Measurements from ENCODE around the gene CCNJ. TPM values are rescaled to one million over a fixed set of nuclear protein-coding genes. Genes with fewer than 3 reads are reported as not detected.

CCNJ gene
- total and polyA plus RNA-seq, 2 of the 13 experiments (the other 11 are each of a cell fraction or from before 2014, with no cell fraction given) = 14.1 to 21.5 TPM

DNA sequence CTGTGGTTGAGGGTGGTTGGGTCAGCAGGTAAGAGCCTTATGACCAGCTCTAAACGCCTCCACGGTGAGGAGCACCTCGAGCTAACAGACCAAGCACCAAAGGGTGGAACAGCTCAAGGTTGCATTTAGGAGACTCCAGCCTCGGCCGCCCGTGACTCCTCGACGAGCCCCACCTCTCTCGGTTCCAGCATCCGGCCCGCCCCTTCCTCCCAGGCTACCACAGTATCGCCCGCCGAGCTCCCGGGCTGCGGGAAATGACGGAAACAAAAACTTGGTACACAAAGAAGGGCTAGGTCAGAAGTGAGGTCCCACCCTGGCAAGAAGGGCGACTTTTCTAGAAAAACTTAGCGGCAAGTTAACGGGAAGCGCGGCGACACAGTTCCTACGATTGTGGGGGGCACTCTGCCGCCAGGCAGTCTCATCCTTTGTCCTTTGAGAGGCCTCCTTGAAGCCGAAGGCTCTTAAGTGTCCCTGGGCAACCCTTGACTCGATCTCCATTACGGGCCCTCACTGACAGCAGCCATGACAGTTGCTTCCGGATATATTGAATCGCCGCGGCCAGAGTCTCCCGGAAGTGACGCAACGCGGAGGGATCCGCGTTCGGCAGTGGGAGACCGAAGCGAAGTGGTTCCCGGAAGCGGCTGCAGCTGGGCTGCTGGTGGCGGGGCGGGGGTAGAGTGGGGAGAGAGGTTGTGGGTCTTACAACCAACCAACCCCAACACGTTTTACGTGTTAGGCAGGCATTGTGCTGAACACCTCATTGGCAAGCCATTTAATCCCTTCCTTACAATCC, 46.5 kb downstream of the CCNJ start (continued):
- TF ChIP-seq, protein P1, sequence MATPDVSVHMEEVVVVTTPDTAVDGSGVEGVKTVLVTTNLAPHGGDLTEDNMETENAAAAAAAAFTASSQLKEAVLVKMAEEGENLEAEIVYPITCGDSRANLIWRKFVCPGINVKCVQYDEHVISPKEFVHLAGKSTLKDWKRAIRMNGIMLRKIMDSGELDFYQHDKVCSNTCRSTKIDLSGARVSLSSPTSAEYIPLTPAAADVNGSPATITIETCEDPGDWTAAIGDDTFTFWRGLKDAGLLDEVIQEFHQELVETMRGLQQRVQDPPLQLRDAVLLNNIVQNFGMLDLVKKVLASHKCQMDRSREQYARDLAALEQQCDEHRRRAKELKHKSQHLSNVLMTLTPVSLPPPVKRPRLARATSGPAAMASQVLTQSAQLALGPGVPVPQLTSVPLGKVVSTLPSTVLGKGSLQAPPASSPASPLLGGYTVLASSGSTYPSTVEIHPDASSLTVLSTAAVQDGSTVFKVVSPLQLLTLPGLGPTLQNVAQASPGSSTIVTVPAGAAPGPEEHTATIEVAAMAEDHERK (CRISPR knock-in tag; IDR thresholded peaks at IDR 0.05; ENCODE audit: low read depth) = no peak
- no peak for TF ChIP-seq NFE2L2 (IDR thresholded peaks at IDR 0.05; ENCODE audit: low read length)
- peak; percentile 45; the same call in 1 of the 2 replicates for TF ChIP-seq ZNF337 (CRISPR knock-in tag; IDR thresholded peaks at IDR 0.05; ENCODE audit: borderline replicate concordance, low read depth)
- no peak for TF ChIP-seq ZNF292 (CRISPR knock-in tag; IDR thresholded peaks at IDR 0.05; ENCODE audit: borderline replicate concordance, low read depth)
- TF ChIP-seq MYNN (CRISPR knock-in tag; IDR thresholded peaks at IDR 0.05; ENCODE audit: low read depth) = no peak
- TF ChIP-seq ZNF652 (CRISPR knock-in tag; IDR thresholded peaks at IDR 0.05; ENCODE audit: borderline replicate concordance, low read depth) = 0 out of 2 replicates have a peak, but pooled peaks have one; percentile 12
- peak; percentile 40; the same call in 1 of the 2 replicates for TF ChIP-seq ZNF670 (CRISPR knock-in tag; IDR thresholded peaks at IDR 0.05; ENCODE audit: borderline replicate concordance)
- no peak for TF ChIP-seq RARG (CRISPR knock-in tag; IDR thresholded peaks at IDR 0.05; ENCODE audit: low read depth)
- no peak for TF ChIP-seq SP4 (CRISPR knock-in tag; IDR thresholded peaks at IDR 0.05)
- TF ChIP-seq, protein P2, sequence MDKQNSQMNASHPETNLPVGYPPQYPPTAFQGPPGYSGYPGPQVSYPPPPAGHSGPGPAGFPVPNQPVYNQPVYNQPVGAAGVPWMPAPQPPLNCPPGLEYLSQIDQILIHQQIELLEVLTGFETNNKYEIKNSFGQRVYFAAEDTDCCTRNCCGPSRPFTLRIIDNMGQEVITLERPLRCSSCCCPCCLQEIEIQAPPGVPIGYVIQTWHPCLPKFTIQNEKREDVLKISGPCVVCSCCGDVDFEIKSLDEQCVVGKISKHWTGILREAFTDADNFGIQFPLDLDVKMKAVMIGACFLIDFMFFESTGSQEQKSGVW (CRISPR knock-in tag; IDR thresholded peaks at IDR 0.05; ENCODE audit: borderline replicate concordance) = no peak
- TF ChIP-seq KDM4B (CRISPR knock-in tag; IDR thresholded peaks at IDR 0.05) = peak; percentile 92
- TF ChIP-seq, protein P3, sequence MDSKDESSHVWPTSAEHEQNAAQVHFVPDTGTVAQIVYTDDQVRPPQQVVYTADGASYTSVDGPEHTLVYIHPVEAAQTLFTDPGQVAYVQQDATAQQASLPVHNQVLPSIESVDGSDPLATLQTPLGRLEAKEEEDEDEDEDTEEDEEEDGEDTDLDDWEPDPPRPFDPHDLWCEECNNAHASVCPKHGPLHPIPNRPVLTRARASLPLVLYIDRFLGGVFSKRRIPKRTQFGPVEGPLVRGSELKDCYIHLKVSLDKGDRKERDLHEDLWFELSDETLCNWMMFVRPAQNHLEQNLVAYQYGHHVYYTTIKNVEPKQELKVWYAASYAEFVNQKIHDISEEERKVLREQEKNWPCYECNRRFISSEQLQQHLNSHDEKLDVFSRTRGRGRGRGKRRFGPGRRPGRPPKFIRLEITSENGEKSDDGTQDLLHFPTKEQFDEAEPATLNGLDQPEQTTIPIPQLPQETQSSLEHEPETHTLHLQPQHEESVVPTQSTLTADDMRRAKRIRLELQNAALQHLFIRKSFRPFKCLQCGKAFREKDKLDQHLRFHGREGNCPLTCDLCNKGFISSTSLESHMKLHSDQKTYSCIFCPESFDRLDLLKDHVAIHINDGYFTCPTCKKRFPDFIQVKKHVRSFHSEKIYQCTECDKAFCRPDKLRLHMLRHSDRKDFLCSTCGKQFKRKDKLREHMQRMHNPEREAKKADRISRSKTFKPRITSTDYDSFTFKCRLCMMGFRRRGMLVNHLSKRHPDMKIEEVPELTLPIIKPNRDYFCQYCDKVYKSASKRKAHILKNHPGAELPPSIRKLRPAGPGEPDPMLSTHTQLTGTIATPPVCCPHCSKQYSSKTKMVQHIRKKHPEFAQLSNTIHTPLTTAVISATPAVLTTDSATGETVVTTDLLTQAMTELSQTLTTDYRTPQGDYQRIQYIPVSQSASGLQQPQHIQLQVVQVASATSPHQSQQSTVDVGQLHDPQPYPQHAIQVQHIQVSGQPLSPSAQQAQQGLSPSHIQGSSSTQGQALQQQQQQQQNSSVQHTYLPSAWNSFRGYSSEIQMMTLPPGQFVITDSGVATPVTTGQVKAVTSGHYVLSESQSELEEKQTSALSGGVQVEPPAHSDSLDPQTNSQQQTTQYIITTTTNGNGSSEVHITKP (CRISPR knock-in tag; IDR thresholded peaks at IDR 0.05; ENCODE audit: low read depth) = no peak
- TF ChIP-seq EZH2 (conservative IDR thresholded peaks at IDR 0.05; ENCODE audit: low read depth, low read length) = no peak
- TF ChIP-seq EED (CRISPR knock-in tag; IDR thresholded peaks at IDR 0.05) = peak; percentile 72; the same call in 1 of the 2 replicates
- no peak for TF ChIP-seq SRSF9 (IDR thresholded peaks at IDR 0.05; ENCODE audit: borderline replicate concordance, insufficient read depth, low read depth, low read length, poor library complexity, severe bottlenecking)
- no peak for TF ChIP-seq TBP (CRISPR knock-in tag; IDR thresholded peaks at IDR 0.05)
- no peak for TF ChIP-seq MED13 (CRISPR knock-in tag; IDR thresholded peaks at IDR 0.05)
- TF ChIP-seq NR2F2 (IDR thresholded peaks at IDR 0.05; ENCODE audit: borderline replicate concordance, low read depth) = no peak
- no peak for TF ChIP-seq HDAC6 (IDR thresholded peaks at IDR 0.05; ENCODE audit: low read depth, low read length)
- no peak for TF ChIP-seq ATRX (CRISPR knock-in tag; IDR thresholded peaks at IDR 0.05; ENCODE audit: borderline replicate concordance)

Data from HepG2 (cell line).